ENCODE results near the gene RGL3. TPM values are rescaled to one million over a fixed set of nuclear protein-coding genes. Genes with fewer than 3 reads are reported as not detected.

The RGL3 gene
- total and polyA plus RNA-seq, 10 of the 15 experiments (the other 5 are each of a cell fraction or from before 2014, with no cell fraction given), result not detected

- TF ChIP-seq RELB (IDR thresholded peaks at IDR 0.05; ENCODE audit: low read depth) (no peak), RFX5 (IDR thresholded peaks at IDR 0.05; ENCODE audit: low read depth, low read length) (no peak), TCF12 (IDR thresholded peaks at IDR 0.05; ENCODE audit: low read depth, low read length) (no peak), MEF2B (IDR thresholded peaks at IDR 0.05; ENCODE audit: partially characterized antibody, poor library complexity, severe bottlenecking) (peak; percentile 21), CEBPB (IDR thresholded peaks at IDR 0.05; ENCODE audit: borderline replicate concordance in 1 of 2, low read depth in 2 of 2, low read length in 2 of 2) (no peak), CHD2 (IDR thresholded peaks at IDR 0.05; ENCODE audit: borderline replicate concordance, low read depth, low read length) (no peak), CHD4 (IDR thresholded peaks at IDR 0.05) (no peak), ZNF592 (IDR thresholded peaks at IDR 0.05) (no peak), RAD51 (IDR thresholded peaks at IDR 0.05) (no peak), ZBTB40 (IDR thresholded peaks at IDR 0.05; ENCODE audit: borderline replicate concordance) (peak; percentile 44; the same call in 1 of the 2 replicates), NFIC (IDR thresholded peaks at IDR 0.05; ENCODE audit: low read depth, low read length) (no peak)
- TF ChIP-seq, protein P1, sequence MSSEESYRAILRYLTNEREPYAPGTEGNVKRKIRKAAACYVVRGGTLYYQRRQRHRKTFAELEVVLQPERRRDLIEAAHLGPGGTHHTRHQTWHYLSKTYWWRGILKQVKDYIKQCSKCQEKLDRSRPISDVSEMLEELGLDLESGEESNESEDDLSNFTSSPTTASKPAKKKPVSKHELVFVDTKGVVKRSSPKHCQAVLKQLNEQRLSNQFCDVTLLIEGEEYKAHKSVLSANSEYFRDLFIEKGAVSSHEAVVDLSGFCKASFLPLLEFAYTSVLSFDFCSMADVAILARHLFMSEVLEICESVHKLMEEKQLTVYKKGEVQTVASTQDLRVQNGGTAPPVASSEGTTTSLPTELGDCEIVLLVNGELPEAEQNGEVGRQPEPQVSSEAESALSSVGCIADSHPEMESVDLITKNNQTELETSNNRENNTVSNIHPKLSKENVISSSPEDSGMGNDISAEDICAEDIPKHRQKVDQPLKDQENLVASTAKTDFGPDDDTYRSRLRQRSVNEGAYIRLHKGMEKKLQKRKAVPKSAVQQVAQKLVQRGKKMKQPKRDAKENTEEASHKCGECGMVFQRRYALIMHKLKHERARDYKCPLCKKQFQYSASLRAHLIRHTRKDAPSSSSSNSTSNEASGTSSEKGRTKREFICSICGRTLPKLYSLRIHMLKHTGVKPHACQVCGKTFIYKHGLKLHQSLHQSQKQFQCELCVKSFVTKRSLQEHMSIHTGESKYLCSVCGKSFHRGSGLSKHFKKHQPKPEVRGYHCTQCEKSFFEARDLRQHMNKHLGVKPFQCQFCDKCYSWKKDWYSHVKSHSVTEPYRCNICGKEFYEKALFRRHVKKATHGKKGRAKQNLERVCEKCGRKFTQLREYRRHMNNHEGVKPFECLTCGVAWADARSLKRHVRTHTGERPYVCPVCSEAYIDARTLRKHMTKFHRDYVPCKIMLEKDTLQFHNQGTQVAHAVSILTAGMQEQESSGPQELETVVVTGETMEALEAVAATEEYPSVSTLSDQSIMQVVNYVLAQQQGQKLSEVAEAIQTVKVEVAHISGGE (CRISPR knock-in tag; IDR thresholded peaks at IDR 0.05), result no peak
- TF ChIP-seq, protein P2, sequence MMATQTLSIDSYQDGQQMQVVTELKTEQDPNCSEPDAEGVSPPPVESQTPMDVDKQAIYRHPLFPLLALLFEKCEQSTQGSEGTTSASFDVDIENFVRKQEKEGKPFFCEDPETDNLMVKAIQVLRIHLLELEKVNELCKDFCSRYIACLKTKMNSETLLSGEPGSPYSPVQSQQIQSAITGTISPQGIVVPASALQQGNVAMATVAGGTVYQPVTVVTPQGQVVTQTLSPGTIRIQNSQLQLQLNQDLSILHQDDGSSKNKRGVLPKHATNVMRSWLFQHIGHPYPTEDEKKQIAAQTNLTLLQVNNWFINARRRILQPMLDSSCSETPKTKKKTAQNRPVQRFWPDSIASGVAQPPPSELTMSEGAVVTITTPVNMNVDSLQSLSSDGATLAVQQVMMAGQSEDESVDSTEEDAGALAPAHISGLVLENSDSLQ (IDR thresholded peaks at IDR 0.05), result peak; percentile 96
Measured at GRCh38 chr19:11373166-11373884, 45.8 kb downstream of the RGL3 start (continued).

Data from GM12878 (cell line).